Activated CD4-positive, alpha-beta T cell treated with anti-CD3 and anti-CD28 coated beads, Interleukin-2, amount 50 U/mL, for 4 hours (primary cell): ENCODE results near the gene PPP1R12B.
"Not testable (repeated sequence)": the region's sequence is repeated elsewhere in the genome, so short reads cannot be mapped to it uniquely, and the experiment has no call there.

Experiments
- DNase-seq, 2 experiments: peaks; one replicate each; pipeline ENCODE4 v3.0.0-alpha.2; 2020

The PPP1R12B gene

DNA sequence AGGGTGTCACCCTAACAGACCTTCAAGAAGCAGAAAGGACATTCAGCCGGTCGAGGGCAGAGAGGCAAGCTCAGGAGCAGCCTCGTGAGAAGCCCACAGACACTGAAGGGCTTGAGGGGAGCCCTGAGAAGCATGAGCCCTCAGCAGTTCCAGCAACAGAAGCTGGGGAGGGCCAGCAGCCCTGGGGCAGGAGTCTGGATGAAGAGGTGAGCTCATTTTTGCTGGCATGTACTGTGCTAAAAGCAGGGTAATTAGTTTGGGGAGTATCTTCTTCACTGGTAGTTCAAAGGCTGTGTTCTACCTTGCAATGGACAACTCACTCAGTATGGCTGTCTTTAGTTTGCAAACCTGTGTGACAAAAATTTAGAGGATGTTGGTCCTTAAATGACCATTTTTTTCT, 144.6 kb downstream of the PPP1R12B start:
- not testable (repeated sequence) for DNase-seq

DNA sequence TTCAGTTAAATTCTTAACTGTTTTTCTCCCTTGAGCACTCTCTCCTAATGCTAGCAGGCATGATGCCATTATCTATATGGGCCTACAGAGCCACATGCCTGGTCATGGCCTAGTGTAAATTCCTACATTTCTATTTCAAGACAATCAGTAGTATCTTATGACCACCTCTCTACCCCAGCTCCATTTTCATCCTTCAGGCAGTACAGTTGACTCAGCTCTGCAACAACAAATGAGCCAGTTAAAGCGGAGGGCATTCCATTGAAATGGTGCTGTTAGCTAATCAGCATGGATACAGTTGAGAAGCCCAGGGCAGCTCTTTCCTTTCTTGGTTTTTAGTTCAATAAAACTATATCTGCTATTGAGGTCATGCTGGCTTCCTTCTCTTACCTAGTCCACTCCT, 150.0 kb downstream of the PPP1R12B start:
- no peak for DNase-seq

DNA sequence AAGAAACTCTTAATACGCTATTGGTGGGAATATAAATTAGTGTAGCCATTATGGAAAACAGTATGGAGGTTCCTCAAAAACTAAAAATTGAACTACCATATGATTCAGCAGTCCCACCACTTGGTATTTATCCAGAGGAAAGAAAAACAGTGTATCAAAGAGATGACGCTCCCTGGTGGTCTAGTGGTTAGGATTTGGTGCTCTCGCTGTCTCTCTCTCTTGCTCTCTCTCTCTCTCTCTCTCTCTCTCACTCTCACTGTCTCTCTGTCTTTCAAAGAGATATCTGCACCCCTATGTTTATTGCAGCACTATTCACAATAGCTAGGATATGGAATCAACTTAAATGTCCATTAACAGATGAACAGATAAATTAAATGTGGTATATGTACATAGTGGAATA, 151.5 kb downstream of the PPP1R12B start:
- not testable (repeated sequence) for DNase-seq

DNA sequence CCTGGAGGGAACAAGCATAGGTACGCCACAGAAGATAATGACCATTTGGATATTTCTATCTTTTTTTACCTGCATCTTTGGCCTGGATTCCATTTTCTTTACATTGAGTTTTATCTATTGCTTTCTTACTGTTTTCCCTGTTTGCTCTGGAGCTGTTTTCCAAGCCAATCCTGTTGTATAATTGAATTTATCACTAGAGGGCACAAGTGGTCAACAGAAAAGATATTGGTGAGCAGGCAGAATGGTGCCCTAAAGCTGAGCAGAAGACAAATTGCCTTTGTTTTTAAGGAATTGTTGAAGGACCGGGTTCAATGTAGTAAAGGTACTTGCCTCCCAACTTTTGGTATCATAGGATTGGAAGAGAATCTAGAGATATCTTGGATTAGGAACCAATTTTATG, 152.8 kb downstream of the PPP1R12B start:
- no peak for DNase-seq

DNA sequence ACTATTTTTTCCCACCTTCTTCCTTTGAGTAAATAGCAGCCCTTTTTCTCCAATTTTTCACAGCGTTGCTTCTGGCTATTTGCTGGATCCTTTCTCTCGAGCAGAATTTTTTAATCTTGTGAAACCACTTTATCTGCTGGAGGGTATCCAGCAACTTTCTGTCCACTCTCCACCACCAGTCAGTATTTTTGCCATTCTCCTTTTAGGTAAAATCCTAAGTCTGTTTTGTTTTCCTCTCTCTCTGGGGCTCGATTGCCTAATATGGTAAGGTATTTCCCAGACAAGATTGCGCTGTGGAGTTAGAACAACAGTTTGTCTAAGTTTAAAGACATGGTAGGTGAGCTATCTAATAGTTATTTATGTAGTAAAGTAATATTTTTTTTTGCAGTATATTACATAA, 156.9 kb downstream of the PPP1R12B start:
- no peak for DNase-seq

DNA sequence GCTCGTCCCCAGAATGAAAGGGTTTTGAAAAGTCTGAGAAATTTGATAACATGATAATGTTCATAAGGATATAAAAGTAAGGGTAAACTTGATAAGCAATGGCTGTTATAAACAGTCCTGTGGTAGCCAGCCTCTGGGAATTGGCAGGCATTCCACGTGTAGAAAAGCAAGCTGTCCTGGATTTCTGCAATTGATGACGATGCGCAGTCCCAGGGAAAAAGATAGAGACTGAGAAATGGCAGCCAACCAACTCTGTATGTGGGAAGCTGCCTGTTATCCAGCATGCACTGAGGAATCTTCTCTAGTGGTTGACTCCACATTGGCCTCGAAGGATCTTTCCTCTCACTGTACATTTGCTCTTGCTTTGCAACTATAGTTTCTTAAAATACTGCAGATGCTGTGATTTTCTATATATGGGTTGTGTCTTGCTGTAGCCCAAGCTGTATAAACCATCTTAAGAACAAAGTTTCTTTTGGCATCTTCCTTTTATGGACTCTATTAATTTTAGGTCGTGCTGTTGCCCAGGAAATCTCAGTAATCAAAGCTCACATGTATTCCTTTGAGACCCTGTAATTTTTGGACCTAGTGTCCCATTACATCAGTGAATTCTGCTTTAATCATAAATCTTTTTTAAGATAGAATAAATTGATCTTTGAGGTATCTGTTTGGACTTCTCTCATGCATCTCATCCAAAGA, 157.5 kb downstream of the PPP1R12B start:
- DNase-seq, result not testable (repeated sequence)

DNA sequence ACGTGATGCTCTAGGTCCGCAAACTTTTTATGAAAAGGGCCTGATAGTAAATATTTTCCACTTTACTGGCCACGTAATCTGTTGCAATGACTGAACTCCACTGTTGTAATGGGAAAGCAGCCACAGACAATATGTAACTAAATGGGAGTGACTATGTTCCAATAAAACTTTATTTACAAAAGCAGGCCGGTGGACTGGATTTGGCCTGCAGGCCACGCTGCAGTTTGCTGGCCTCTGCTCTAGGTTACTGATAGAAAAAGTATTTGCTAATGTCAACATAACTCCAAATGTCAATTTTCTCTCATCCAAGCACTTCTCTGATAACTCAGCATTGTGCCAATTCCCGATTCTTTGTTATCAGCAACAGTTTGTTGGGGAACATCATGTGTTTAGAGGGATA, 160.4 kb downstream of the PPP1R12B start:
- DNase-seq, result not testable (repeated sequence)

DNA sequence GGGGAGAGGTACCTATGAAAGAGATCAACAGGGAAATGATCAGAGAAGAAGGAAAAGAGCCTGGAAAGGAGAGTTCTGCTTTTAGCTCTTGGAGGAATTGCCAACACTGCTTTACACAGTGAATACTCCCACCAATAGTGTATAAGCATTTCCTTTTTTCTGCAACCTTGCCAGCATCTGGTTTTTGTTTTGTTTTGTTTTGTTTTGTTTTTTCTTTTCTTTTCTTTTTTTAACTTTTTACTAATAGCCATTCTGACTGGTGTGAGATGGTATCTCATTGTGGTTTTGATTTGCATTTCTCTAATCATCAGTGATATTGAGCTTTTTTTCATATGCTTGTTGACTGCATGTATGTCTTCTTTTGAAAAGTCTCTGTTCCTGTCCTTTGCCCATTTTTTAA, 165.4 kb downstream of the PPP1R12B start:
- not testable (repeated sequence) for DNase-seq

DNA sequence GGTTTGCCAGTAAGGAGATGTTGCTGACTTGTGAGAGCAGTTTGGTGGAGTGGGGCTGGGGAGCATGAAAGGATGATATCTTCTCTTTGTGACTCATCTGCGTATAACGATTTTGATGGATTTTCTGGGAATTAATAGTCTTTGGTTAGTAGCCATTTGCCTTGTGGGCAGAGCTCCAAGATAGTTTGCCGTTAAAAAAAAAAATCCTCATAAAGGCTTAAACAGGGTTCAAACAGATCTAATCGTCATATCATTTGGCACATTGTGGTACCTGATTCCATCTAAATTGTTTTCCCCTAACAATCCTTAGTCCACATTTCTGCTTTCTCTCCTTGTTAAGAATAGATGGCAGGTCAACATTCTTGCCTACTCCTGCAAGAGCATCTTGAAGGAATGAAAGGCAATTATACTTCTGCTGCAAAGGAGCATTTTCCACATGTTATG, 168.0 kb downstream of the PPP1R12B start:
- DNase-seq, result no peak

DNA sequence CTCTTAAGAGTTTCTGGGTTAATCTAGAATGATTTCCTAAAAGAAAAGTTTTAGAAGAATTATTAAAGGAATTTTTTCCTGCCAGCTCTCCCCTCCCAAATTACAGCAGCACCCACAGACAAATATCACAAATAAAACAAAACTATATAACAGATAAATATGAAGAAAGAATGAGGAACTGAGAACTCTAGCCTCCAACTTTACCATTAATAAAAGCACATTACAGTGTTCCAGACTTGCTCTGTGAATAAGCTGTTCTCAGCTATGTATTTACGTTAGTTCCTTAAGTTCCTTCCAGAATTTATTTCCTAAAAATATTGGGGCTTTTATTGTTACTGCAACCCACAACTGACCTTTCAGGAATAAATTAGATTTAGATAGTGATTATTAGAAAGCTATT, 168.6 kb downstream of the PPP1R12B start:
- not testable (repeated sequence) for DNase-seq

DNA sequence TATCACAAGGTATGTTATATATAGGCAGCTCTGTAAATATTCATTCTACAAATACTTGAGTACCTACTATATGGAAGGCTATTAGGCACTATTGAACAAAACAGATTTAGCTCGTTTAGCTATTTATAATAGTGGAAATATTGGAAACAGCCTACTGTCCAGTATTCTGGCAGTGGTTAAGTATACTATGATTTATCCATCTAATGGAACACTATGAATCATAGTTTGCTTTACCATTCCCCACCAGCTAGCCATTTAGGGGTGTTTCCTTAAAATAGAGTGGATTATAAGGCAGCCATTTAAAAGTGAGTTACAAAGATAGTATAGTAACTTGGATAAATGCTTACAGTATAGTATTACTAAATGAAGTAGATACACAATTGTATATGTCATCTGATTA, 169.7 kb downstream of the PPP1R12B start:
- DNase-seq, result not testable (repeated sequence)

DNA sequence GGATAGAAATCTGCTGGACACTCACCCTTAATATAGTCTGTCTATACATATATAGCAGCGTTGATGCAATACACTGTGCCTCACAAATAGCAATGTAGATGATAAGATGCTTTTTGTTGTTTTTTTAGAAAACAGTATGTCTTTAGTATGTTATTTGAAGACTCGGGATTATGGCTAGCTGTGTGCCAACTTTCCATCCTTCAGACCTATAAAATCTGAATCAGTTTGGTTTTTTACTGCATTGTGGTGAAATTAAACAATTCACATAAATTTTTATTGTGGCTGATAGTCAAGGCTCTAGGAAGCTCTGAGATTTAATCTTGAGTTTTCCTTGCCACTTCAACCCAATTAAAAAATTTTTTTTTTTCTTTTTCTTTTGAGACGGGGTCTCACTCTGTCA, 170.4 kb downstream of the PPP1R12B start:
- not testable (repeated sequence) for DNase-seq

DNA sequence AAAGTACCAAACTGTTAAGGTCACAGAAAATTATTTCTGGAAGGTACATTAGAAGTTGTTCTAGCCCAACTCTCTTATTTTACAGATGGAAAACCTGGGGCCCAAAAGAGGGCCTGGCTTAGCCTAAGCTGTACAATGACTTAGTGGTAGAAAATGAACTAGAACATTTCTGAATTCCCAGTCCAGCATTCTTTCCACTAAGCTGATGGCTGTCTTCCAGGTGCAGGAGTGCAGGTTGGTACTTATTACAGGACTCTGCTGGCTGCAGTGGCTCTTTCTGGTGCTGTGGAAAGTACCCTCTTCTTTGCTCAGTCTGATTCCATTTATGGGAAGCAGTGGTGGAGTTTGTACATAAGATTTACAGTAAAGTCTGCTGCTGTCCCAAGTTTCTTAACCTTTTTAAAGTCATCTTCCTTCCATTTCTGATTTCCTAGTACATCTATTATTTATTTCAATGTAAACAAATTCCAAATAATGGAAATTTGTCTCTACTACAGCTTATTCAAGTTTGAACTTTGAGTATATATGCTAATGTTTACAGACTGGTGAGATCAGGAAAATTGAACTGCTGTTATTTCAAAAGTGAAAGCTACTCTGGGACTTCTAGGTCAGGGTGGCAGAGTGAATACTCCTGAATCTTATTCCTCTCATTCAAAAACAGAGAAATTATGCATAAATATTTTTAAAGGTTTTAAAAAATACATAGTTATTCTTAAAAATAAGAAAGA, 171.8 kb downstream of the PPP1R12B start:
- not testable (repeated sequence) for DNase-seq

DNA sequence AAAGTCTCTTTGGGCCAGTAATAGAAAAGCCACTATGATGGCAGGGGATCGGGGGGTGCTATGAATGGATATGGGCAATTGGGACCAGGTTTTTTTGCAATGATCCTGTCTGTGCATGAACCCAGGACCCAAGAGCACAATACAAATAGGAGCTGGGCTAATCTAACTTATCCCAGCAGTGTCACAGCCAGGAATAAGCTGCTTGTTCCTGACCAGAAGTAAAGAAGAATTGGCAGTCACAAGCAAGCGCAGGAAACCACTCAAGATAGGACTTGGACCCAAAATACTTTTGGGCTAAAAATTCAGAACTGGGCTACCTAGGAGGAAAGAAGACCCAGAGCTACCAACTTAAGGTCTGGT, 172.3 kb downstream of the PPP1R12B start:
- not testable (repeated sequence) for DNase-seq

DNA sequence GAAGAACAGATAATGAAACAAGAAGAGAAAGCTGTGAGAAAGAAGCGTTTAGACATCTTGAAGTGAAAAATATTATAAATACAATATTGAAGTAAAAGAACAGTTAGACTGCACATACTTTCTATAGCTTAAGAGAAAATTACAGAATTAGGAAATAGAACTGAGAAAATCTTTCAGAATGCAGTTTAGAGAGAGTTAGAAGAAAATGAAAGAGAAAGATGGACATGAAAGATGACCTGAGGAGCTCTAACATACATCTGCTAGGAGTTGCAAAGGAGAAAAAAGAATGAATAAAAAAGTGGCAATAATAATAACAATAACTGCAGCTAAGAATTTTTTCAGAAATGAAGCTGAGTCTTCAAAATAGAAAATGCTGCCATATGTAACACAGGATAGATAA, 173.0 kb downstream of the PPP1R12B start:
- not testable (repeated sequence) for DNase-seq

DNA sequence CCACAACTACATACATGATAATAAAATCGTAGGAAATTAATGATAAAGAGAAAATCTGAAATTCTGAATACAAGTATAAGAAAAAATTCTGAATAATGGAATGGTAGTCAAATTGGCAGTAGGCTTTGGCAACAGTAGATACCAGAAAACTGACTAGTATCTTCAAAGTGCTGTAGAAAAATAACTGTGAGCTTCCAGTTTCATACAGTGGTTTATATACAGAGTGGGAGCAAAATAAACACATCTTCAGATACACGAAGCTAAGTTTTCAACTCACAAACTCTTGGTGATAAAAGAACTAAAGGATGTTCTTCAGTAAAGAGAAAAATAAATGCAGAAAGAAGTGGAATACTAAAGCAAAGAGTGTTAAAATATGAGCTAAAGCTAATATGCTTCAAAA, 173.4 kb downstream of the PPP1R12B start:
- no peak for DNase-seq

DNA sequence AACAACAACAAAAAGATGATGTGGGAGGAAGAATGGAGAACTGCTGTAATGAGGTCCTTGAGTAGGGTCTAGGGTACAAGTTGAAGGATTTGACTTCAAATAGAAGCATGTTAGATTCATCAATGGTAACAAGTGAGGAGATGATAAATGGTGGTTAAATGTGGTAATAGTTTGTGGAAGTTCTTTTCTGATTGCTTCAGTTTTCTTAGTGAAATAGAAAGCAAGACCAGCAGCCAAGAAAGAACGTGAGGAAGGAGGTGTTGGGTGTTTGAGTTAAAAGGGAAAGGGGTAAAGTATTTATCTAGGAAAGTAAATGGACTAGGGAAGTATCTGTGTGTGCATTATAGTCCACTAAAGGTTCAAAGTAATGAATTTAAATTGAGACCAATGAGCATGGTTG, 177.6 kb downstream of the PPP1R12B start:
- DNase-seq, result not testable (repeated sequence)

DNA sequence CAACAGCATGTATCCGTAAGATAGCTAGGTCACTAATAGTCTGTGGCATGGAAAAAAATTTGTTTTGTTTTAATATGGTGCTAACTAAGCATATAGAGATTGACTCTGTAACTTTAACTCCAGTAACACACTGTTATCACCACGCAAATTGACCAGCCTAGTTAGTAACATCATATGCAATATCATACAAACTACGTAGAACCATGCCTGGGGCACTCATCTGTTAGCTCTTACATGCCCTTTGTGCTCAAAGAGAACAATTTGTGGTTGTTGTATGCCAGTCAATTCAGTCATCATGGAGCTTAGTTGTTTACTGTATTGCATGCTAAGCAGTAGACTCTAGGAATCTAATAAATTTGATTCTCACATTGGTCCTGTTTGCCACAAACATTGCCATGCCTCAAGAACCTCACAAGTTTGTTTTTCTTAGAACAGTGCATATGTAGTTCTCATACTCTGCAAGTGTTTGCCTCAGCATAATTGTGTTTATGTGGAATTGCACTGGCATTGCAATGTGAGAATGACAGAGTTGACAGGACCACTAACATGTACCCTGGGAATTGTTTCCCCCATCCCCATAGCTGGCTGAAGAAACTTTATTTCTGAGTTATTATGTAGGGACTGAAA, 179.7 kb downstream of the PPP1R12B start:
- DNase-seq, result not testable (repeated sequence)

DNA sequence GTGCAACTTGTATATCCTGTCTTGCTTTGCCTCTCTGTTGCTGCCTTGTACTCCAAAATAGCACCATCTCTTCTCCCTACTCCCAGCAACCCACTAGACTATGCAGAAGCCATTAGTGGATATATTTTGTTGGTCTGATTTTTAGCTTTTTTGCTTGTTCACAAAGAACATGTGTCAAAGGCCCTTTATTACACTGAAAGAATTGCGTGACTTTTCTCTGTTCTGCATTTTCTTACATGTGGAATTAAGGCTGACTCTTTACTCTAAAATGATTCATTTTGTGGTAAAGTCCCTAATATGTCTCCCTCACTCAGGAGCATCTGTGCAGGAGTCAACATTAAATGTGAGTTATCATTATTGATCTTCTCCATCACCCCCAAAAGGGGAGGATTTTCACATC, 182.2 kb downstream of the PPP1R12B start:
- not testable (repeated sequence) for DNase-seq

DNA sequence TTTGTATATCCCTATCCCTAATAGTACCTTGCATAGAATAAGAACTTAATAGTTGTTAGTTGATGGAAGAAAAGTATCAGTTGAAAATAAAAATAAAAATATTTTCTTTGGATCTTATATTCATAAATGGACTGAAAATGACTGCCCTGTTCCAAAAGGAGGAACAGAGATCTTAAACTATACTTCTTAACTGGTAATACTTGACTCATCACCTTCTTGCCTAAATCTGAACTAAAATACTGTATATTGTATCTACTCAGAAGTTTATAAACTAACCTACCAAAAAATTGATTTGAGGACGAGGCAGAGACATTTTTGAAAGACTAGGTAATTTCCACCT, 182.9 kb downstream of the PPP1R12B start:
- no peak for DNase-seq

DNA sequence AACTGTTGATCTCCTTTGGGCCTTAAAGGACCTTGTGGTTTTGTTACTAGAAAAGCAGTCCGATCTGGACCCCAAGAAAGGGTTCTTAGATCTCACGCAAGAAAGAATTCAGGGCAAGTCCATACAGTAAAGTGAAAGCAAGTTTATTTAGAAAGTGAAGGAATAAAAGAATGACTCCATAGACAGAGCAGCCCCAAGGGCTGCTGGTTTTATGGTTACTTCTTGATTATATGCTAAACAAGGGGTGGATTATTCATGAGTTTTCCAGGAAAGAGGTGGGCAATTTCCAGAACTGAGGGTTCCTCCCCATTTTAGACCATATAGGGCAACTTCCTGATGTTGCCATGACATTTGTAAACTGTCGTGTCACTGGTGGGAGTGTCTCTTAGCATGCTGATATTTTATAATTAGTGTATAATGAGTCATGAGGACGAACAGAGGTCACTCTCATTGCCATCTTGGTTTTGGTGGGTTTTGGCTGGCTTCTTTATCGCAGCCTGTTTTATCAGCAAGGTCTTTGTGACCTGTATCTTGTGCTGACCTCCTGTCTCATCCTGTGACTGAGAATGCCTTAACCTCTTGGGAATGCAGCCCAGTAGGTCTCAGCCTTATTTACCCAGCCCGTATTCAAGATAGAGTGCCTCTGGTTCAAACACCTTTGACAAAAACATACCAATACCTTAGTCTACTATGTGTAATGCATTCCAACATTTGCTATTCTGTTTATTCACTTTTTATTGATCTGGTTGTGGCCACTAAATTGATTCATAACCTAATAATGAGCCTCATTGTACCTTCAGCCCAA, 183.5 kb downstream of the PPP1R12B start:
- not testable (repeated sequence) for DNase-seq

DNA sequence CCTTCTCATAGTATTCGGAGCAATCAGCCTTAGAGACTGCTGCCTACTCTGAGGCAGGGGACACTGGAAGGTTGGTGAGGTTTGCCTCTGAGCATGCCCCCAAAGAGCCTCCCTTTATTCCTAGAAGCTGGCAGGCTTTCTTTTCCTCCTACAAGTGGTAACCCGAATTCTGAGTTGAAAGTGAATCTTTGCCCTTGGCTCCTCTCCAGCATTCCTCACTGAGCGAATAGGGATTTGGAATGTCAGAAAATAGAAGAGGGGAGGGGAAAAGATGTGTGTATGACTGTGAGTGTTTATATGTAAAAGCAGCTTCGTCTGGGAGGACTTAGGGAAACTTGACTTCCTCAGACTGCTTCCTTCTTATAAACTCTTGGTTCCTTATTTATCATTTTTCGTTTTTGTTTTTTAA, 190.7 kb downstream of the PPP1R12B start:
- DNase-seq, result not testable (repeated sequence)

DNA sequence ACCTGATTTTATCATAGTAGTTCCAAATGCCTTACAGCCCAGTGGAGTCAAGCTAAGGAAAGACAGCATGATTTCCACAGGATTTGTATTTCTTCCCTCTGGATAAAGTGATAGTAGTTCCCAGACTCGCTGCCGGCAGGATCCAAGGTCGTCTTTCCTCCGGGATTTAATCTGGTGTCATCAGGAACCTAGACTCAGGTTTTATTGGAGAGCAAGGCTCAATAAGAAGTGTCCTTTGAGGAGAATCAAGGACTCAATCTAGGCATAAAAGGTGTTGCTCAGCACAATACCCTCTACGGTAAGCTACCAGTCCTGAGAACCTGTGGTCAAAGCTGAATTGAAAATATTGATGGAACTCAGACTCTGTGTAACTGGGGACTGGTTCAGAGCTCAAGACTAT, 191.1 kb downstream of the PPP1R12B start:
- not testable (repeated sequence) for DNase-seq
